Activated CD4-positive, alpha-beta T cell treated with anti-CD3 and anti-CD28 coated beads for 36 hours (primary cell): ENCODE results near the gene DLGAP1. TPM values are rescaled to one million over a fixed set of nuclear protein-coding genes. Genes with fewer than 3 reads are reported as not detected.
A peak's percentile ranks its signal among the peaks of the same experiment; 100 is the strongest.

Experiments
- ATAC-seq: fragments of 200-7000 bp; cut with Tn5 transposase; one replicate; pipeline ENCODE4 v1.10.0; 2021; ENCODE audit warnings: mild to moderate bottlenecking, moderate library complexity
- CTCF ChIA-PET: fragments of 350-600 bp; sonication (Branson Sonifier 250); formaldehyde crosslinking; loops from one replicate; lab custom pipeline; 2021; ENCODE audit warnings: antibody characterized with exemption; lab: Charles Lee
- POLR2A ChIA-PET: fragments of 350-600 bp; sonication (Branson Sonifier 250); formaldehyde crosslinking; loops from one replicate; lab custom pipeline; 2021; ENCODE audit warnings: antibody characterized with exemption, inconsistent platforms; lab: Charles Lee
- DNase-seq: peaks from one replicate; pipeline ENCODE4 v3.0.0-alpha.2; 2020
- H3K27ac Mint-ChIP-seq: one replicate; pipeline ENCODE4 v1.8.0; 2021; ENCODE audit warnings: mixed read lengths
- H3K27me3 Mint-ChIP-seq: one replicate; pipeline ENCODE4 v1.8.0; 2021; ENCODE audit warnings: mixed read lengths
- H3K36me3 Mint-ChIP-seq: one replicate; pipeline ENCODE4 v1.8.0; 2021; ENCODE audit warnings: low read depth, mixed read lengths
- H3K4me1 Mint-ChIP-seq: one replicate; pipeline ENCODE4 v1.8.0; 2021; ENCODE audit warnings: mixed read lengths
- H3K4me3 Mint-ChIP-seq: one replicate; pipeline ENCODE4 v1.8.0; 2021; ENCODE audit warnings: mild to moderate bottlenecking, moderate library complexity, mixed read lengths
- H3K9me3 Mint-ChIP-seq: one replicate; pipeline ENCODE4 v1.8.0; 2021; ENCODE audit warnings: low read depth, mixed read lengths
- intact Hi-C, 2 experiments: fragments of 100-400 bp; cut with DNase I in 1 of 2; cut with micrococcal nuclease in 1 of 2; formaldehyde crosslinking; loops; one replicate each; pipeline versions ENCODE4 v1.14.2 to v1.15.1; 2022 to 2024; cut with DNase I, micrococcal nuclease
- total RNA-seq, 2 experiments: library from RNA; stranded (reverse); gene quantifications; one replicate each; pipeline ENCODE4 v1.2.3, GENCODE V29; 2021

The DLGAP1 gene
- total RNA-seq, 2 experiments from 2014 or later: 0.14 TPM; not detected in 1

DNA sequence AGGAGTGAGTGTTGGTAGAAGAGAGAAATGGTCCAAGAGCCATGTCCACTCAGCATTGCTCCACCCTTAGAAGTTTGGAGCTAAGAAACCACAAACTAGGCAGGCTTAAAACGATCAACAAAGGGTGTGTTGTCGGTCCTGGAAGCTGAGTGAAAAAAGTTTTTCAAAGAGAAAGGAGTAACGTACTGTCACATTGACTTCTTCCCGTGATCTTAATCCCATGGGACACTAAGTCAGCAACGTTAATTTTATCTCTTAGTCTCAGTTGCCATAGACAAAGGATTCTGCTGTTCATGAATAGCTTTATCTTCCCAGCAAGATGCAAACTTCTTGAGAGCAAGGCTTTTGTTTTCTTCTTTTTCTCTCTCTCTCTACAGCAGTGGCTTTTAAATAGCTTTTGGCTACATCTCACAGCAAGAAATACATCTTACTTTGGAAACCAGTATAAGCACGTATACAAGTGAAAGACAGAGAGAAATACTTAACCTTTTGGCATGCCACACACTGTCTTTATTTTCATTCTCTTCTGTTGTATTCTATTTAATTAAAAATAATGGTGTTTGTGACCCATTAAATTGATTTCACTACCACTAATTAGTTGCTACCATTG is 627.8 kb downstream of the DLGAP1 start:
- intact Hi-C loops: no loop called here
- peaks cover 6% of the 10 kb centered on the region for H3K27me3 Mint-ChIP-seq
- H3K9me3 Mint-ChIP-seq: no peaks in the 10 kb centered on the region
- ATAC-seq: no peak
- no peaks in the 10 kb centered on the region for H3K36me3 Mint-ChIP-seq
- ChIA-PET CTCF (interaction anchor here (1.2 kb wide), 1 partner anchor 9 kb away, joined by 3 read pairs; no protein-coding TSS in a partner anchor), POLR2A (interaction anchor here (0.5 kb wide), 1 partner anchor 529 kb away, joined by 3 read pairs; no protein-coding TSS in a partner anchor)
- no peak overlapping the region for H3K4me3 Mint-ChIP-seq
- no peak for DNase-seq
- no peak overlapping the region for H3K27ac Mint-ChIP-seq
- no peaks in the 10 kb centered on the region for H3K4me1 Mint-ChIP-seq

- CTCF ChIA-PET: interaction anchor here (1.2 kb wide), 1 partner anchor 10 kb away, joined by 3 read pairs; no protein-coding TSS in a partner anchor
- Mint-ChIP-seq H3K36me3 (no peaks in the 10 kb centered on the region), H3K27ac (no peak overlapping the region), H3K27me3 (peaks cover 6% of the 10 kb centered on the region), H3K4me1 (no peaks in the 10 kb centered on the region), H3K4me3 (no peak overlapping the region), H3K9me3 (no peaks in the 10 kb centered on the region)
- ATAC-seq (no peak), DNase-seq (no peak)
- intact Hi-C loops: no loop called here
- POLR2A ChIA-PET: no interaction called here
Observed at GRCh38 chr18:3826021-3826420, 629.1 kb downstream of the DLGAP1 start.

DNA sequence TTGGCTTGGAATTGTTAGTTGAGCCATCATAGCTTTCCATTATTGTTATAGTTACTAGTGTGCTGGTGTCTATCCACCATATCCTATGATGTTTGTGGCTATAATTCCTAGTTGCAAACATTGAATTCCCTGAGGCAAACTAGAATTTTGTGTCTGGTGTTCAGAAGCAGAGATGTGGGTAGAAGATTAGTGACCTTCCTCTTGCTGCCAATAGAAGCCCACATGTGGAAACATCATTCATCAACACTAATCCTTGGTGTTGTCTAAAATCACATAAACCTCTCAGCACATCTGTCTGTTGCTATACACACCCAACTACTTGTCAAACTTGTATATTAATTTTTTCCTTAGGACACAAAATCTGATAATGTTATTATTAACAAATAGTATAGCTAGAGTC is 631.0 kb downstream of the DLGAP1 start:
- POLR2A ChIA-PET: no interaction called here
- Mint-ChIP-seq H3K27me3 (peaks cover 8% of the 10 kb centered on the region), H3K4me1 (no peaks in the 10 kb centered on the region)

DNA sequence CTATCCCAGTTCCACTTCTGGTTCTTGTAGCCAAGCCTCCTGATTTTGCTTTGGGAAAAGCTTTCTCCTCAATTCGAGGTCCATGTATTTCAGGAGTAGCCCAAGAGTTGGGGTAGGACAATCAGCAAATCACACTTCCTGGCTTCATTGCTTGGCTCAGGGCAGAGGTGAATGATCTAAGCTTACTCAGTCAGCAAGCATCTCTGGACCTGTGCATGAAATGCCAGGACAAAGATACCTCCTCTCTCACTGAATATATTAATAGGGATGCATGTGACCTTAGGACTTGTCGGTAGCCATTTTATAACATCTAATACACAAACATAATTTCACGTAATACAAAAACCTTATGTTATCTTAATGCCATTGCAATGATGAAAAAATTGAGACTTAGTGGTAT is 632.0 kb downstream of the DLGAP1 start:
- no peak for ATAC-seq
- no peaks in the 10 kb centered on the region for H3K4me1 Mint-ChIP-seq
- H3K27ac Mint-ChIP-seq: no peak overlapping the region
- ChIA-PET POLR2A (no interaction called here), CTCF (interaction anchor here (1.4 kb wide), 1 partner anchor 10 kb away, joined by 5 read pairs; no protein-coding TSS in a partner anchor)
- no peak overlapping the region for H3K4me3 Mint-ChIP-seq
- no peak for DNase-seq
- peaks cover 8% of the 10 kb centered on the region for H3K27me3 Mint-ChIP-seq
- H3K9me3 Mint-ChIP-seq: no peaks in the 10 kb centered on the region
- intact Hi-C loops: no loop called here
- H3K36me3 Mint-ChIP-seq: no peaks in the 10 kb centered on the region

More for the DNA sequence above, 631.0 kb downstream of the DLGAP1 start:
- H3K36me3 Mint-ChIP-seq: no peaks in the 10 kb centered on the region
- DNase-seq (no peak), ATAC-seq (no peak)
- H3K4me3 Mint-ChIP-seq: no peak overlapping the region
- H3K27ac Mint-ChIP-seq: no peak overlapping the region
- no peaks in the 10 kb centered on the region for H3K9me3 Mint-ChIP-seq
- CTCF ChIA-PET: interaction anchor here (1.4 kb wide), 1 partner anchor 9 kb away, joined by 5 read pairs; no protein-coding TSS in a partner anchor
- intact Hi-C loops: no loop called here

DNA sequence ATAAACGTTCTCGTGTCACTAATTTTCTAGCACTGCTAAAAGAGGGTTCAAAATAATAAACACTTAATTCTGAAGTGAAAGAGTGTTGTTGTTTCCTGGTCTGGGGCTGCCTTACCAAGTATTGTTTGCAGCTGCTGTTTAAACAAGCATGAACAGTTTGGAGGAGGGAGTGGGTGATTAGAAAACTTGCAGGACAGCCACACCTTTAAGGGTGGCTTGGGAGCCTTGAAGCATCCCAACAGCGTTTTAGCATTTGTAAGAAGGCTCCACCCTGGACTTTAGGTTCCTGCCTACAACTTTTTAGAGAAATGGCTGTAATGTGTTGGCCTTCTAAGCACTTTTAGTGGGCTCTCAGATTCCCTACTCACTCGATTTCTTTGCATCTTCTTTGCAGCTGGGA is 633.6 kb downstream of the DLGAP1 start:
- H3K4me1 Mint-ChIP-seq: no peaks in the 10 kb centered on the region
- no peaks in the 10 kb centered on the region for H3K36me3 Mint-ChIP-seq
- H3K4me3 Mint-ChIP-seq: no peak overlapping the region
- H3K9me3 Mint-ChIP-seq: no peaks in the 10 kb centered on the region
- intact Hi-C loops: no loop called here
- H3K27ac Mint-ChIP-seq: no peak overlapping the region
- CTCF ChIA-PET: no interaction called here
- peaks cover 7% of the 10 kb centered on the region for H3K27me3 Mint-ChIP-seq
- no peak for ATAC-seq
- POLR2A ChIA-PET: no interaction called here
- no peak for DNase-seq

GRCh38 chr18:3819961-3820360 is 635.1 kb downstream of the DLGAP1 start:
- no peak overlapping the region for H3K27ac Mint-ChIP-seq
- ChIA-PET CTCF (interaction anchor here (0.5 to 2.4 kb wide), 2 partner anchors 48 to 264 kb away, joined by 3 to 5 read pairs; no protein-coding TSS in a partner anchor), POLR2A (no interaction called here)
- peaks cover 10% of the 10 kb centered on the region for H3K27me3 Mint-ChIP-seq
- no peaks in the 10 kb centered on the region for H3K4me1 Mint-ChIP-seq
- H3K36me3 Mint-ChIP-seq: no peaks in the 10 kb centered on the region
- DNase-seq: no peak
- no peak for ATAC-seq
- H3K4me3 Mint-ChIP-seq: no peak overlapping the region
- intact Hi-C loops: no loop called here
- no peaks in the 10 kb centered on the region for H3K9me3 Mint-ChIP-seq

GRCh38 chr18:3816610-3817363 is 638.3 kb downstream of the DLGAP1 start:
- ATAC-seq (peak; percentile 44), DNase-seq (no peak)
- H3K9me3 Mint-ChIP-seq: no peaks in the 10 kb centered on the region
- ChIA-PET POLR2A (no interaction called here), CTCF (interaction anchor here (1.3 to 1.4 kb wide), 2 partner anchors 12 to 45 kb away, joined by 3 to 4 read pairs; no protein-coding TSS in a partner anchor)
- peaks cover 11% of the 10 kb centered on the region for H3K27me3 Mint-ChIP-seq
- no peaks in the 10 kb centered on the region for H3K4me1 Mint-ChIP-seq
- intact Hi-C loops: no loop called here
- H3K36me3 Mint-ChIP-seq: no peaks in the 10 kb centered on the region
- H3K4me3 Mint-ChIP-seq: no peak overlapping the region
- no peak overlapping the region for H3K27ac Mint-ChIP-seq

GRCh38 chr18:3815991-3816390 is 639.1 kb downstream of the DLGAP1 start:
- ChIA-PET CTCF (interaction anchor here (1.3 kb wide), 1 partner anchor 12 kb away, joined by 3 read pairs; no protein-coding TSS in a partner anchor), POLR2A (no interaction called here)
- intact Hi-C loops: no loop called here

DNA sequence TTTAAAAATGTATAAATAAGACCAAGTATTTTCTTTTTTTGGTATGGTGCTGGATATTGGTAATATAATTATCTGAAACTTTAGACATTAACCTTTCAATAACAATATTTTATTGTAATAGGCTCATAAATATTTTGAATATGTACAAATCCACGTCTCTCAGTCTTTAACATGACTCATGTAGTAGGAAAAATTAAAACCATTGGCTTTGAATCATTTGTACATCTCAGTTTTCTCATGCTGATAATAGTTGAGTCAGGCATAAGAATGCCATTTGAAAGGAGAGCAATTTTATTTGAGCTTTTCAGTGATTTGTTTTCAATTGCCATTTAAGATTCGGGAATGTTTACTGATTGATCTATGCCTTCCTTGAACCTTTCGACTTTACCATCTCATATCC is 640.3 kb downstream of the DLGAP1 start:
- H3K4me1 Mint-ChIP-seq: no peaks in the 10 kb centered on the region
- no peak overlapping the region for H3K27ac Mint-ChIP-seq
- CTCF ChIA-PET: no interaction called here

More at GRCh38 chr18:3815991-3816390, 639.1 kb downstream of the DLGAP1 start:
- Mint-ChIP-seq H3K27ac (no peak overlapping the region), H3K36me3 (no peaks in the 10 kb centered on the region), H3K9me3 (no peaks in the 10 kb centered on the region), H3K27me3 (peaks cover 11% of the 10 kb centered on the region), H3K4me1 (no peaks in the 10 kb centered on the region), H3K4me3 (no peak overlapping the region)
- DNase-seq (no peak), ATAC-seq (no peak)

DNA sequence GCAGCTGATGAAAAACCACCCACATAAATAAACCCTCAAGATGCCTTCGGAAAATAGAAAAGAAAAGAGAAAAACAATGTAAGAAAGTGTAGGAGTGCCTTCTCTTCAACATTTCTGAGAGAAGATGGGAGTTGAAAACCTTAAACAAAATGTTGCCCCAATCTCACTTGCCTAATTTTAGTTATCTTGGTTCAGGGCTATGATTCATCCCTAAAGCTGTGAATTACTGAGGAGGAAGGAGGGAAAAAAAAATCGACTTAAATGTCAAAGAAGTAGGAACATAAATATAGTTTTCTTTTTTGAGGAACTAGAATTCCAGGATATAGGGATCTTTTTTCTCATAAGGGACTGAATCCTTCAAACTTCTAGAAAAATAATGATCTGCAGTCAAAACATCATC is 644.8 kb downstream of the DLGAP1 start:
- intact Hi-C loops: no loop called here
- Mint-ChIP-seq H3K36me3 (no peaks in the 10 kb centered on the region), H3K27me3 (peaks cover 7% of the 10 kb centered on the region), H3K9me3 (no peaks in the 10 kb centered on the region), H3K4me1 (no peaks in the 10 kb centered on the region), H3K27ac (no peak overlapping the region), H3K4me3 (no peak overlapping the region)
- no peak for DNase-seq
- ChIA-PET POLR2A (no interaction called here), CTCF (no interaction called here)
- ATAC-seq: no peak

More for the DNA sequence above, 640.3 kb downstream of the DLGAP1 start:
- no peaks in the 10 kb centered on the region for H3K9me3 Mint-ChIP-seq
- no peak for DNase-seq
- intact Hi-C loops: no loop called here
- H3K27me3 Mint-ChIP-seq: peaks cover 10% of the 10 kb centered on the region
- ATAC-seq: no peak
- no peak overlapping the region for H3K4me3 Mint-ChIP-seq
- POLR2A ChIA-PET: no interaction called here
- H3K36me3 Mint-ChIP-seq: no peaks in the 10 kb centered on the region

GRCh38 chr18:3808985-3809780 is 645.9 kb downstream of the DLGAP1 start:
- Mint-ChIP-seq H3K27me3 (peaks cover 5% of the 10 kb centered on the region), H3K4me1 (no peaks in the 10 kb centered on the region), H3K27ac (no peak overlapping the region), H3K4me3 (no peak overlapping the region), H3K9me3 (no peaks in the 10 kb centered on the region), H3K36me3 (no peaks in the 10 kb centered on the region)
- ChIA-PET POLR2A (no interaction called here), CTCF (interaction anchor here (0.8 kb wide), 1 partner anchor 37 kb away, joined by 3 read pairs; no protein-coding TSS in a partner anchor)
- ATAC-seq (no peak), DNase-seq (no peak)
- intact Hi-C loops: no loop called here
